Suprapubic skin (tissue), 4 donors: ENCODE measurements around the gene FGF11. TPM values are rescaled to one million over a fixed set of nuclear protein-coding genes. Genes with fewer than 3 reads are reported as not detected.

ENCODE experiments used
- DNase-seq, 2 donors: peaks; one replicate each; pipeline ENCODE4 v3.0.0-alpha.2; 2019; ENCODE audit warnings: low spot score in 2 of 2
- H3K27ac ChIP-seq: fragments of 200-600 bp; sonication (generic); one replicate; pipeline ENCODE4 v1.5.1; 2019
- H3K27me3 ChIP-seq: fragments of 200-600 bp; sonication (generic); one replicate; pipeline ENCODE4 v1.5.1; 2019
- H3K36me3 ChIP-seq: fragments of 200-600 bp; sonication (generic); one replicate; pipeline ENCODE4 v1.5.1; 2019
- H3K4me1 ChIP-seq: fragments of 200-600 bp; sonication (generic); one replicate; pipeline ENCODE4 v1.5.1; 2019
- H3K4me3 ChIP-seq: fragments of 200-600 bp; sonication (generic); one replicate; pipeline ENCODE4 v1.5.1; 2019; ENCODE audit warnings: mild to moderate bottlenecking
- H3K9me3 ChIP-seq: fragments of 200-600 bp; sonication (generic); one replicate; pipeline ENCODE4 v1.5.1; 2019
- EP300 ChIP-seq: sonication (generic); formaldehyde crosslinking; IDR thresholded peaks from one replicate; pipeline ENCODE4 v1.6.1; 2017; ENCODE audit warnings: antibody characterized with exemption
- POLR2A ChIP-seq, 2 donors: fragments of 450-650 bp; IDR thresholded peaks; one replicate each; pipeline ENCODE4 v1.6.1; 2017; ENCODE audit warnings: antibody characterized with exemption in 2 of 2, mild to moderate bottlenecking in 2 of 2, moderate library complexity in 2 of 2
- POLR2AphosphoS5 ChIP-seq, 3 donors: sonication (generic); formaldehyde crosslinking; IDR thresholded peaks; one replicate each; pipeline ENCODE4 v1.6.1; 2017; ENCODE audit warnings: antibody characterized with exemption in 3 of 3
- WGBS: methylation state at CpG from one replicate; pipeline ENCODE4 v1.1.5; 2018; 5-methylcytosine and 5-hydroxymethylcytosine counted together
- total RNA-seq, 4 donors: library from RNA; depleted of rRNA; stranded (reverse); fragments of >200 nt; gene quantifications; one replicate each; pipeline ENCODE4 v1.1.0, GENCODE V29; 2016
- TF ChIP-seq, protein P1 (sequence below), 2 donors: fragments of 200-600 bp in 1 of 2; fragments of 450-650 bp in 1 of 2; sonication (generic) in 1 of 2; IDR thresholded peaks; one replicate each; pipeline ENCODE4 v1.5.1; 2016 to 2019; ENCODE audit warnings: antibody characterized with exemption in 2 of 2, mild to moderate bottlenecking in 1 of 2, moderate library complexity in 1 of 2

The FGF11 gene
- total RNA-seq, 4 donors from 2014 or later = 10.3 to 28.5 (median 12.5) TPM

- Histone ChIP-seq H3K27ac (no peak overlapping the region), H3K9me3 (no peaks in the 10 kb centered on the region), H3K27me3 (no peaks in the 10 kb centered on the region), H3K36me3 (peaks cover 14% of the 10 kb centered on the region), H3K4me1 (peaks cover 19% of the 10 kb centered on the region), H3K4me3 (no peak overlapping the region)
- 93% methylated on average over 6 of the region's 6 CpGs for WGBS
- DNase-seq = no peak
- TF ChIP-seq EP300 (no peak), POLR2A (IDR thresholded peaks at IDR 0.05) (no peak), POLR2AphosphoS5 (IDR thresholded peaks at IDR 0.05) (no peak)
- TF ChIP-seq, protein P1, sequence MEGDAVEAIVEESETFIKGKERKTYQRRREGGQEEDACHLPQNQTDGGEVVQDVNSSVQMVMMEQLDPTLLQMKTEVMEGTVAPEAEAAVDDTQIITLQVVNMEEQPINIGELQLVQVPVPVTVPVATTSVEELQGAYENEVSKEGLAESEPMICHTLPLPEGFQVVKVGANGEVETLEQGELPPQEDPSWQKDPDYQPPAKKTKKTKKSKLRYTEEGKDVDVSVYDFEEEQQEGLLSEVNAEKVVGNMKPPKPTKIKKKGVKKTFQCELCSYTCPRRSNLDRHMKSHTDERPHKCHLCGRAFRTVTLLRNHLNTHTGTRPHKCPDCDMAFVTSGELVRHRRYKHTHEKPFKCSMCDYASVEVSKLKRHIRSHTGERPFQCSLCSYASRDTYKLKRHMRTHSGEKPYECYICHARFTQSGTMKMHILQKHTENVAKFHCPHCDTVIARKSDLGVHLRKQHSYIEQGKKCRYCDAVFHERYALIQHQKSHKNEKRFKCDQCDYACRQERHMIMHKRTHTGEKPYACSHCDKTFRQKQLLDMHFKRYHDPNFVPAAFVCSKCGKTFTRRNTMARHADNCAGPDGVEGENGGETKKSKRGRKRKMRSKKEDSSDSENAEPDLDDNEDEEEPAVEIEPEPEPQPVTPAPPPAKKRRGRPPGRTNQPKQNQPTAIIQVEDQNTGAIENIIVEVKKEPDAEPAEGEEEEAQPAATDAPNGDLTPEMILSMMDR (IDR thresholded peaks at IDR 0.05) = no peak
Measured at GRCh38 chr17:7409716-7410115, 29.6 kb upstream of the FGF11 start.

GRCh38 chr17:7410634-7411426 is 28.5 kb upstream of the FGF11 start:
- Histone ChIP-seq H3K27ac (no peak overlapping the region), H3K36me3 (peaks cover 22% of the 10 kb centered on the region), H3K4me3 (no peak overlapping the region), H3K4me1 (peaks cover 8% of the 10 kb centered on the region), H3K9me3 (no peaks in the 10 kb centered on the region), H3K27me3 (no peaks in the 10 kb centered on the region)
- DNase-seq = no peak
- WGBS = 94% methylated on average over 22 of the region's 25 CpGs
- TF ChIP-seq POLR2AphosphoS5 (IDR thresholded peaks at IDR 0.05) (no peak), POLR2A (IDR thresholded peaks at IDR 0.05) (no peak), EP300 (no peak)
- TF ChIP-seq, protein P1 (IDR thresholded peaks at IDR 0.05) = no peak

DNA sequence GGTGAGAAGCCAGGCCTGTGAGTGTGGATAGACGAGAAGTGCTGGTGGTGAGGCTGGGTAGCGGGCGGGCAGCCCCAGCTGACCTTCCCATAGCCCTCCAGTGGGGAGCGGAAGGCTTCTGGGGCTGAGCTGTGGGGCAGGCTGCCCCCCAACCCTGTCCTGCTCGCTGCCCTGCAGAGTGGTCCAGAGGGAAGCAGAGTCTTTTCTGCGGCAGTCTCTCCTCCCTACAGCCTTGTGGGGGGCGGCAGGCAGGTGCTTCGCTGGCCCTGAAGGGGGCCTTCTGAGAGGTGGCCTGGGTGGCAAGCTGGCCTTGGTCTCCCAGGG is 27.9 kb upstream of the FGF11 start:
- no peaks in the 10 kb centered on the region for H3K9me3 ChIP-seq
- H3K4me3 ChIP-seq = no peak overlapping the region
- peaks cover 3% of the 10 kb centered on the region for H3K4me1 ChIP-seq
- peaks cover 24% of the 10 kb centered on the region for H3K36me3 ChIP-seq
- H3K27ac ChIP-seq = no peak overlapping the region
- H3K27me3 ChIP-seq = no peaks in the 10 kb centered on the region
- TF ChIP-seq POLR2AphosphoS5 (IDR thresholded peaks at IDR 0.05) = no peak
- TF ChIP-seq, protein P1 (IDR thresholded peaks at IDR 0.05) = no peak
- TF ChIP-seq EP300 = no peak
- no peak for TF ChIP-seq POLR2A (IDR thresholded peaks at IDR 0.05)
- no peak for DNase-seq
- 98% methylated on average over 6 of the region's 8 CpGs for WGBS

DNA sequence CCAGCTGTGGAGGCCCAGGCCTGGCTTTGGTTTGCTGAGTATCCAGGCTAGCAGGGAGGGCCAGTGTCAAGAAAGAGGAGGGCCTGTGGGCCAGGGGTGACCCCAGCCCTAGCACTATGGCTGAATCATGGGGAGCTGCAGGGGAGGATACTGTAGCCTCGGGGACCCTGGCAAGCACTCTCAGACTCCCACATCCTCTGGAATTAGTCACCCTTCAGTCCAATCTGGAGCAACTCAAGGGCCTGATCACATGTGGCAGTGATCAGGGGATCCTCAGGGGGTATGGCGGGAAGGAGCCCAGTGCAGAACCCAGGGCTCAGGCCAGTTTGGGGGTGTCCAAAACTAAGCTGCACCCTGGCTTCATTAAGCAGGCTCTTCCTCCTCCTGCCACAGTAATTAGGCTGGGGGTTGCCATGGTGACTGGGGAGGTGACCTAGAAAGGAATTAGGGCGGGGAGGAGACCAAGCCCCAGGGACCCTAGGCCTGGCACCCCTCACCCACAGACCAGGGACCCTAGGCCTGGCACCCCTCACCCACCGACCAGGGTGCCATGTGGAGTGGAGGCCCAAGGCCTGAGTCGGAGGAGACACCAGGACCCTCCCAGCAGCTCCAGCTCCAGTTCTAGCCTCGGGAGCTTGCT is 25.8 kb upstream of the FGF11 start:
- H3K27ac ChIP-seq = no peak overlapping the region
- WGBS = 56% methylated on average over 4 of the region's 6 CpGs
- peaks cover 39% of the 10 kb centered on the region for H3K36me3 ChIP-seq
- no peak for DNase-seq
- no peaks in the 10 kb centered on the region for H3K27me3 ChIP-seq
- H3K9me3 ChIP-seq = no peaks in the 10 kb centered on the region
- TF ChIP-seq, protein P1 (IDR thresholded peaks at IDR 0.05) = no peak
- no peak for TF ChIP-seq POLR2AphosphoS5 (IDR thresholded peaks at IDR 0.05)
- TF ChIP-seq POLR2A (IDR thresholded peaks at IDR 0.05) = no peak
- no peak for TF ChIP-seq EP300
- H3K4me3 ChIP-seq = no peak overlapping the region
- no peaks in the 10 kb centered on the region for H3K4me1 ChIP-seq

DNA sequence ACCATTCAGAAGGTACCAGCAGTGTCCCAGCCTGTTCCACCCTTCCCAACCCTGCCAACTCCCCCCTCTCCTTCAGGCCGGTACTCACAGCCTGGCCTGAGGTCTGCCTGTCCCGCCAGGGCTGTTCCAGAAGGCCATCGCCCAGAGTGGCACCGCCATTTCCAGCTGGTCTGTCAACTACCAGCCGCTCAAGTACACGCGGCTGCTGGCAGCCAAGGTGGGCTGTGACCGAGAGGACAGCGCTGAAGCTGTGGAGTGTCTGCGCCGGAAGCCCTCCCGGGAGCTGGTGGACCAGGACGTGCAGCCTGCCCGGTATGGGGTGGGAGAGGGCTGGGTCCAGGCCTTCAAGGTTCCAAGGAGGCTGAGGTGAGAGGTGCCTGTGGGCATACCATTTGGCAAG is 24.5 kb upstream of the FGF11 start:
- no peaks in the 10 kb centered on the region for H3K4me1 ChIP-seq
- TF ChIP-seq POLR2AphosphoS5 (IDR thresholded peaks at IDR 0.05) (no peak), EP300 (no peak), POLR2A (IDR thresholded peaks at IDR 0.05) (no peak)
- TF ChIP-seq, protein P1 (IDR thresholded peaks at IDR 0.05) = no peak
- WGBS = 90% methylated on average over 13 of the region's 14 CpGs

More for the DNA sequence above, 24.5 kb upstream of the FGF11 start:
- no peaks in the 10 kb centered on the region for H3K9me3 ChIP-seq
- H3K36me3 ChIP-seq = peaks cover 27% of the 10 kb centered on the region
- no peaks in the 10 kb centered on the region for H3K27me3 ChIP-seq
- no peak for DNase-seq
- H3K4me3 ChIP-seq = no peak overlapping the region
- H3K27ac ChIP-seq = no peak overlapping the region
